Testis (tissue), 3 donors: ENCODE data around the gene TBX2. TPM values are rescaled to one million over a fixed set of nuclear protein-coding genes. Genes with fewer than 3 reads are reported as not detected.

Experiments used
- DNase-seq: peaks from one replicate; pipeline ENCODE4 v3.0.0-alpha.2; 2019
- H3K27ac ChIP-seq, 2 donors: fragments of 200-600 bp; sonication (generic); one replicate each; pipeline ENCODE4 v1.5.1; 2019
- H3K27me3 ChIP-seq: fragments of 200-600 bp; sonication (generic); one replicate; pipeline ENCODE4 v1.5.1; 2019
- H3K36me3 ChIP-seq: fragments of 200-600 bp; sonication (generic); one replicate; pipeline ENCODE4 v1.5.1; 2017; ENCODE audit warnings: low read depth; ENCODE audit errors: missing control alignments
- H3K4me1 ChIP-seq: fragments of 200-600 bp; sonication (generic); one replicate; pipeline ENCODE4 v1.5.1; 2019
- H3K4me3 ChIP-seq, 2 donors: fragments of 200-600 bp; sonication (generic); one replicate each; pipeline ENCODE4 v1.5.1; 2017 to 2019
- H3K9me3 ChIP-seq: fragments of 200-600 bp; sonication (generic); one replicate; pipeline ENCODE4 v1.5.1; 2017
- CTCF ChIP-seq, 3 experiments: fragments of 450-650 bp in 2 of 3; fragments of 200-600 bp in 1 of 3; sonication (generic) in 1 of 3; IDR thresholded peaks; one replicate each; pipeline ENCODE4 v1.5.1; 2016 to 2019; ENCODE audit warnings: antibody characterized with exemption in 3 of 3, mild to moderate bottlenecking in 2 of 3, moderate library complexity in 1 of 3
- POLR2A ChIP-seq: fragments of 450-650 bp; IDR thresholded peaks from one replicate; pipeline ENCODE4 v1.6.1; 2017; ENCODE audit warnings: antibody characterized with exemption, mild to moderate bottlenecking, moderate library complexity
- WGBS, 2 donors: methylation state at CpG; one replicate each; pipeline ENCODE4 v1.1.5; 2018; 5-methylcytosine and 5-hydroxymethylcytosine counted together
- intact Hi-C: fragments of 100-400 bp; cut with DNase I; formaldehyde crosslinking; loops from one replicate; pipeline ENCODE4 v1.15.1; 2023; ENCODE audit warnings: low total_unique reads
- polyA plus RNA-seq: library from polyadenylated mRNA; stranded (reverse); fragments of 350-450 nt; fragmentation: Illumina TruSeq; extraction: RNeasy Lipid Tissue Mini Kit (QIAGEN cat#74804); gene quantifications from one replicate; pipeline ENCODE4 v1.2.3, GENCODE V29; 2014; ENCODE audit warnings: low read depth, low replicate concordance; ENCODE audit not compliant: insufficient read depth
- total RNA-seq, 2 donors: library from RNA; depleted of rRNA; stranded (reverse); fragments of >200 nt; gene quantifications; one replicate each; pipeline ENCODE4 v1.2.3, GENCODE V29; 2016

Gene TBX2
- total and polyA plus RNA-seq, 3 donors from 2014 or later, result 14.8 to 29.6 (median 20.1) TPM

- WGBS, 2 donors, result 35 to 43% methylated on average over 21 to 41 of the region's 41 CpGs
- Histone ChIP-seq H3K4me3 (peak overlapping the region in 1 of 2 donors; percentile 57), H3K27me3 (no peaks in the 10 kb centered on the region), H3K9me3 (no peaks in the 10 kb centered on the region), H3K36me3 (no peaks in the 10 kb centered on the region), H3K4me1 (peaks cover 19% of the 10 kb centered on the region), H3K27ac (peak overlapping the region; percentile 68 to 95)
- TF ChIP-seq POLR2A (no peak), CTCF (IDR thresholded peaks at IDR 0.05) (no peak)
- DNase-seq, result no peak
- intact Hi-C loops, result loop anchor here (10.0 kb wide), 1 partner anchor 154 kb away; no protein-coding TSS in a partner anchor
Measured at GRCh38 chr17:61408151-61409041, 8.8 kb downstream of the TBX2 start.

GRCh38 chr17:61409301-61410112 lies 9.9 kb downstream of the TBX2 start:
- Histone ChIP-seq H3K27me3 (no peaks in the 10 kb centered on the region), H3K27ac (peak overlapping the region; percentile 68 to 95), H3K9me3 (no peaks in the 10 kb centered on the region), H3K4me3 (peak overlapping the region; percentile 55 to 59), H3K36me3 (no peaks in the 10 kb centered on the region), H3K4me1 (peaks cover 19% of the 10 kb centered on the region)
- 1 to 5% methylated on average over 39 to 73 of the region's 73 CpGs for WGBS, 2 donors
- TF ChIP-seq POLR2A (no peak), CTCF (IDR thresholded peaks at IDR 0.05) (peak; percentile 20 to 72 (median 38))
- peak; percentile 75 for DNase-seq
- intact Hi-C loops, result loop anchor here (10.0 kb wide), 1 partner anchor 155 kb away; no protein-coding TSS in a partner anchor

- Histone ChIP-seq H3K36me3 (no peaks in the 10 kb centered on the region), H3K27me3 (no peaks in the 10 kb centered on the region), H3K4me1 (peaks cover 16% of the 10 kb centered on the region), H3K9me3 (no peaks in the 10 kb centered on the region), H3K27ac (peak overlapping the region; percentile 88 to 95), H3K4me3 (peak overlapping the region; percentile 59 to 64)
- TF ChIP-seq POLR2A, result no peak
- TF ChIP-seq CTCF (IDR thresholded peaks at IDR 0.05), result peak; percentile 69 to 76 (median 70)
- intact Hi-C loops, result no loop called here
- WGBS, 2 donors, result 4 to 15% methylated on average over 32 to 48 of the region's 48 CpGs
- DNase-seq, result peak; percentile 90
Measured at GRCh38 chr17:61410141-61411010, 10.7 kb downstream of the TBX2 start.

- no peaks in the 10 kb centered on the region for H3K27me3 ChIP-seq
- DNase-seq, result no peak
- WGBS, 2 donors, result 3% methylated on average over 27 of the region's 29 CpGs; no CpG with 5 or more reads in 1 of the 2 donors
Measured at GRCh38 chr17:61411011-61411260, 11.3 kb downstream of the TBX2 start.

More at GRCh38 chr17:61411011-61411260, 11.3 kb downstream of the TBX2 start:
- H3K27ac ChIP-seq, result peak overlapping the region; percentile 88 to 95
- intact Hi-C loops, result no loop called here
- H3K4me3 ChIP-seq, result peak overlapping the region; percentile 59 to 64
- H3K36me3 ChIP-seq, result no peaks in the 10 kb centered on the region
- H3K9me3 ChIP-seq, result no peaks in the 10 kb centered on the region
- H3K4me1 ChIP-seq, result peaks cover 16% of the 10 kb centered on the region
- no peak for TF ChIP-seq CTCF (IDR thresholded peaks at IDR 0.05)
- no peak for TF ChIP-seq POLR2A
